NOMO-1 treated with dmso at 0.1 percent for 144 hours (cell line): ENCODE measurements around the gene FARSB.
"Not testable (repeated sequence)": the region's sequence is repeated elsewhere in the genome, so short reads cannot be mapped to it uniquely, and the experiment has no call there.

Source experiments
- DNase-seq: peaks from one replicate; lab custom pipeline; 2025; ENCODE audit not compliant: unreplicated experiment; lab: John Stamatoyannopoulos, UW

Gene FARSB

GRCh38 chr2:222609381-222609780, 46.5 kb downstream of the FARSB start:
- no peak for DNase-seq

GRCh38 chr2:222608081-222608480, 47.8 kb downstream of the FARSB start:
- DNase-seq = no peak

- no peak for DNase-seq
Measured at GRCh38 chr2:222606306-222606705, 49.6 kb downstream of the FARSB start.

- no peak for DNase-seq
Measured at GRCh38 chr2:222604749-222605515, 51.0 kb downstream of the FARSB start.

DNA sequence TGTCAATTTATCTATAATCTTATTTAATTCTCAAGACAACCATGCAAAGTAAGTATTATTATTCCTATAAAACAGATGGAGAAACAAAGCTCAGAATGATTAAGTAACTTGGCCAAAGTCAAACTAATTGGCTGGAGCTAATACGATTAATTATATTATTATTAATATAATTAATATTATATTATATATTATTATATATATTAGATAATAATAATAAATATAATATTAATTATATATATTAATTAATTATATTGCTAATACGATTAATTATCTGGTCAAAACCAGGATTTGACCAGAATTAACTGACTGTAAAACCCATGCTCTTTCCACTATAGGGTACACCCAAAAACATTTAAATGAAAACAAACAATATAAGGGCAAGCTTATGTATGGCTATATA, 52.4 kb downstream of the FARSB start:
- DNase-seq = no peak

DNA sequence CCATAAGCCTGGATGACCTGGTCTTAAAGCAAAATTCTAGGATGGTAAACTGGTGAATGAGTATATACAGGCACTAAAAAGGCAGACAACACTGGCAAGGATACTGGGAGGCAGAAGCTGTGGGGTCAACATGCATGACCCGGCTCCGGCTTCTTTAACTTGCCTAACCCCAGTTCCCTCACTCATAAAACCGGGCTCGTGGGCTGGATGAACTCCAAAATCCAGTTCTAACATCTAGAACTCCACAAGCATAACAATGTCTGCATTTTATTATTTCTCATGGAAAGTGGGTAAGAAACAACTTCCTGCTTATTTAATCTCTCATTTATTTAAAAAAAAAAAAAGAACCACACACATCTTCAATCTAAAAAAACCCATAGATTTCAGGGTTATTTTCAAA, 57.3 kb downstream of the FARSB start:
- DNase-seq = no peak

- no peak for DNase-seq
Measured at GRCh38 chr2:222595581-222595980, 60.3 kb downstream of the FARSB start.

GRCh38 chr2:222594679-222595078, 61.2 kb downstream of the FARSB start:
- DNase-seq = no peak

DNA sequence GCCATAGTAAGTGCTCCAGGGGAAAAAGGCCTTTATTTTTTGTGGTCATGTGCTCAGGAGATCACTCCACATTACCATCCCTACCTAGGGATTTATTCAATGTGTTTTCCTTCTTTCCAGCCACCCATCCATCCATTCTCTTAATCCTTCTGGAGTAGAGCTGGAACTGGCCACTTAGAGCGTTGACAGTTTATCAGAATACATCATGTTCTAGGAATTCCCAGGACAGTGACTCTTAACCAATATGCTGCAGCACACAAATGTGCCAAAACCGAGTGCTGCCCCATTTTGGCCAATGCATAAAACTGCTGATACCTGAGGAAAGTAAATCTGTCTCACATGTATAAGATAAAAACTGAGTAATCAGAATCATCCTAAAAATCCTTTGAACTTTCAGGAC, 63.7 kb downstream of the FARSB start:
- DNase-seq = no peak

- no peak for DNase-seq
Measured at GRCh38 chr2:222591661-222592060, 64.2 kb downstream of the FARSB start.

GRCh38 chr2:222584589-222584988, 71.3 kb downstream of the FARSB start:
- not testable (repeated sequence) for DNase-seq

- no peak for DNase-seq
Measured at GRCh38 chr2:222582928-222583327, 73.0 kb downstream of the FARSB start.

- DNase-seq = no peak
Measured at GRCh38 chr2:222577341-222577740, 78.6 kb downstream of the FARSB start.

DNA sequence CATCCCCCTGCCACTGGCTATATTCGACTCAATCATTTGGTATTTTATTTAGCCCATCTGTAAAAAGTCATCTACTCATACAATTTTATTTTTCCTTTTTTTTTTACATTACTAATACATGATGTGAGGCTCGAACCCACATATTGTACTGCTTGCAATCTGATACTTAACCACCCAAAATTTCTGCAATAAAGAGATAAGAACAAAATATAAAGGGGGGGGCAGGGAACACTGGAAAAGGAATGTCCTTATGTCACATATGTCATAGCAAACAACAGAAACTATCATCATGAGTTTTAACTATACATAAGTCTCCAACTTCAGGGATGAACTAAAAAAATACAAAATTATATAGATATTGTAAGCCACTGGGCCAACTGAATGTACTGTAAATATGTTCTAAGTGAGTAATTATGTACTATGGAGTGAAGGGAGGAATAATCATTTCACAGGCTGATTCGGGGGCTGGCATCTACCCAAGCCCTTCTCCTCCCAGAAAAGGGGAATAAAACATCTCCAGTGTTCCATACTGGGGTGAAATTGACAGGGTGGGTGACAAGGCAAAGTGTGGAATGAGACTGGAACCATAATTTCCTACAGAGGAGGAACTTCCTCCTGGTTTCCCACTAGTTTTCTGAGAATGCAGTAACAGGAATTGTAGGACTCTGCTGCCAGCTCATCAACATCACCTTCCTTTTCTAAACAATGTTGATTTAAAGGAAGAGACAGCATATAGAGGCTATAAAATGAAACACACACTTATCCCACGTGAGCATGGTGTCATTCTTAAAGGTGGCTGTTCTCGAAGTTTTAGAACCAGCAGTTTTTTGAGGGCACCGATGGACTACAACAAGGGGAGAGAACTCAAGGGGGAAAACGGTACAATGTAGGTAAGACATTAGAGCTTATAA, 79.5 kb downstream of the FARSB start:
- DNase-seq = no peak

DNA sequence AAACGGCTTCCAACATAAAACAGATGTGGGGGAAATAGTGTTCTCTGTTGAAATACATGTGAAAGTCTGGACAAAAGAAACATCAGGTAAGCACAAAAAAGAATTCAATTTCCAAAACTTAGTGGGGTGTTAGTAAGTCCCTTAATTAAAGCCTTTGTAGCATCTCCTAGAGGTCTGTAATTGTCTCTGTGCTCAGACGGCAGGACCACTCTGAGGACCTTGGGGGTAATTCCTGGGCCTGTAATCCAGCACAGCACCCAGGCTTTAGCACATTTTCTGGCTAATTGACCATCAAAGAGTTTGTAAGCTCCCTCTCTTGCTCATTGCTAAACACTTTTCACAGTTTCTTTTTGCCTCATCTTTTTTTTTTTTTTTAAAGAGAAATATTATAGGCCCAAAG, 80.3 kb downstream of the FARSB start:
- no peak for DNase-seq

GRCh38 chr2:222572751-222573174, 83.1 kb downstream of the FARSB start:
- DNase-seq = no peak

DNA sequence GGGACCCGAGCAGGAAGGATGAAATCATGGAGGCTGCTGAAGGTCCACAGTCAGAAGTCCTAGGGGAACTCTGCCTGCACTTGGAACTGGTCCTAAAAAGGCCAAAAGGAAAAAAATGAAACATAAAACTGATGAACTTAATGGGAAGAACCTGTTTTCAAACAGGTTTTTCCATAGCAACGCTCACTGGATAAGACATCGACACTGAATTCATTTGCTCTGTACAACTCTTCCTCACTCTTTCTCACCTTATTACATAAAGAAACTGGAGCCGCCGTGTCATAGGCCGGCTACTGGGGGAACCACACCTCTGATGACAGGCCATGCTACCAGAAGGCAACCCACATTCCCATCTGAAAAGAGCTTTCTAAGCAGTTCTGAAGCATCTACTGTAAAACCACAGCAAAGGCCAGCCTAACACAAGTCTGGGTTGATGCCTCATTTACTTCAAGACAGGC, 83.6 kb downstream of the FARSB start:
- no peak for DNase-seq

- no peak for DNase-seq
Measured at GRCh38 chr2:222569826-222570225, 86.1 kb downstream of the FARSB start.

- DNase-seq = no peak
Measured at GRCh38 chr2:222568865-222569264, 87.0 kb downstream of the FARSB start.

- no peak for DNase-seq
Measured at GRCh38 chr2:222566229-222566628, 89.7 kb downstream of the FARSB start.

DNA sequence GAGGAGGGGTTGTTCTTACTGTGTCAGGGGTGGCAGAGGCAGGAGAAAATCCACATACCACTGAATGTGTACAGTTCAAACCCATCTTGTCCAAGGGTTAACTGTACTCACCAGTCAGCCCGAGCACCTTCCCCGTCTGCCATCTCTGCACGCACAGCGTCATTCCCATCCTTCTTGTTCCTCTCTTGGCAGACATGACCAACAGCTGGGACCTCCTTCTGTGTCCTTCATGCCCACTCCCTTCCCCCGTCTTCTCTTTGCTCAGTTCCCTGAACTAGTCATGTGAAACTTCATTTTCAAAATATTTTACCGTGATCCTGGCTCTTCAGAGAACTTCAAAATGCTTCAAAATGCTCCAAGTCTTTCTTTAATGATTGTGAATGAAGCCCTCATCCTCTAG, 92.0 kb downstream of the FARSB start:
- no peak for DNase-seq

DNA sequence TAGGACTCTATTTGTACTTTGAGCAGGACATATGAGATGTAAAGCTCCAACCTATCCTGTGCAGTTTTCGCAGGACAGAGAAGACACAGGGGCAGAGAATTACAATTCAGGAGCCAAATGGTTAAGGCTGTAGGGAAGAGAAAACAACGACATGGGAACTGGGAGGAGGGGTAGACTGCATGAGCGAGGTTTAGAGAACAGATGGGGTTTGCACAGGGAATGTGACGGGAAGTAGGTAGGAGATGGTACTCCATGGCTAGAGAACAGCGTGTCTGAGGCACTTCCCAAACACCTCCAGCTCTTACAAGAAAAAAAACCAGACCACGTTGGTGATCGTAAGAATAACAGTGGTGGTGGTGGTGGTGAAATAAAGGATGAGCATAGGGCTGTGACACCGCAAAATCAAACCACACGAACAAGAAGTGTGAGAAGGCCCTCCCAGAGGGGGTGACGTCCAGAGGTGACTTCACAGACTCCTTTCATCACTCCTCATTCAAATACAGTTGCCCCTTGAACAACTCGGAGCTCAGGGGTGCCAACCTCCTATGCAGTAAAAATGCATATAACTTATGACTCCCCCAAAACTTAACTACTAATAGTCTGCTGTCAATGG, 92.7 kb downstream of the FARSB start:
- DNase-seq = no peak
